Stomach (tissue), 9 donors: ENCODE data around the gene SYT3. TPM values are rescaled to one million over a fixed set of nuclear protein-coding genes. Genes with fewer than 3 reads are reported as not detected.
"Not testable (repeated sequence)": the region's sequence is repeated elsewhere in the genome, so short reads cannot be mapped to it uniquely, and the experiment has no call there.

Experiments used
- DNase-seq, 2 donors: peaks; one replicate each; pipeline versions ENCODE4 v3.0.0 to v3.0.0-alpha.2; 2013 to 2019
- H3K27ac ChIP-seq, 5 donors: fragments of 200-600 bp in 4 of 5; sonication (generic) in 4 of 5; one replicate each; pipeline ENCODE4 v1.5.1; 2013 to 2019; ENCODE audit warnings: mild to moderate bottlenecking in 1 of 5, moderate library complexity in 1 of 5
- H3K27me3 ChIP-seq, 3 donors: fragments of 200-600 bp; sonication (generic); one replicate each; pipeline ENCODE4 v1.5.1; 2017 to 2019; ENCODE audit warnings: mixed run types in 1 of 3
- H3K36me3 ChIP-seq, 4 donors: fragments of 200-600 bp; sonication (generic); 1 replicate in 3 of 4; 2 replicates in 1 of 4; pipeline ENCODE4 v1.5.1; 2016 to 2019
- H3K4me1 ChIP-seq, 4 donors: fragments of 200-600 bp; sonication (generic); one replicate each; pipeline ENCODE4 v1.5.1; 2016 to 2019
- H3K4me3 ChIP-seq, 4 donors: fragments of 200-600 bp; sonication (generic) in 3 of 4; one replicate each; pipeline ENCODE4 v1.5.1; 2016 to 2019; ENCODE audit warnings: mild to moderate bottlenecking in 1 of 4
- H3K9me3 ChIP-seq, 4 donors: fragments of 200-600 bp; sonication (generic); one replicate each; pipeline ENCODE4 v1.5.1; 2016 to 2019
- EP300 ChIP-seq: sonication (generic); formaldehyde crosslinking; IDR thresholded peaks from one replicate; pipeline ENCODE4 v1.6.1; 2017; ENCODE audit warnings: antibody characterized with exemption
- POLR2A ChIP-seq, 4 donors: fragments of 450-650 bp; IDR thresholded peaks; one replicate each; pipeline ENCODE4 v1.6.1; 2016; ENCODE audit warnings: antibody characterized with exemption in 4 of 4, control low read depth in 2 of 4, mild to moderate bottlenecking in 1 of 4, moderate library complexity in 1 of 4
- POLR2AphosphoS5 ChIP-seq, 3 donors: sonication (generic); formaldehyde crosslinking; IDR thresholded peaks; one replicate each; pipeline ENCODE4 v1.6.1; 2016; ENCODE audit warnings: antibody characterized with exemption in 3 of 3
- WGBS, 5 donors: extraction: QIAGEN DNeasy Blood & Tissue Kit in 3 of 5; methylation state at CpG; one replicate each; pipeline versions ENCODE4 v1.1.5 to v1.1.7; 2013 to 2018; 5-methylcytosine and 5-hydroxymethylcytosine counted together
- intact Hi-C: fragments of 100-400 bp; cut with DNase I; formaldehyde crosslinking; loops from one replicate; pipeline ENCODE4 v1.15.1; 2023; ENCODE audit warnings: low total_unique reads
- polyA plus RNA-seq, 3 donors: library from polyadenylated mRNA; stranded (reverse); fragments of 200-250 nt; gene quantifications; one replicate each; pipeline ENCODE4 v1.2.3, GENCODE V29; 2013
- total RNA-seq, 5 donors: library from RNA; depleted of rRNA; stranded (reverse); fragments of >200 nt; gene quantifications; one replicate each; pipeline versions ENCODE4 v1.1.0 to v1.2.3, GENCODE V29; 2014 to 2016
- TF ChIP-seq, protein P1 (sequence below), 7 experiments: fragments of 450-650 bp in 4 of 7; fragments of 200-600 bp in 3 of 7; sonication (generic) in 3 of 7; IDR thresholded peaks; one replicate each; pipeline ENCODE4 v1.5.1; 2016 to 2019; ENCODE audit warnings: antibody characterized with exemption in 7 of 7, control low read depth in 2 of 7, mild to moderate bottlenecking in 1 of 7
- donor health status: healthy with polysubstance abuse.
- donor health status: Bipolar disorder and iron deficiency.
- donor health status: healthy.

Gene SYT3
- total and polyA plus RNA-seq, 8 donors: 0.13 to 1.3 (median 0.14) TPM; not detected in 5

- H3K4me1 ChIP-seq: no peaks in the 10 kb centered on the region
- WGBS, 5 donors: 91 to 97% (median 92%) methylated on average over 6 of the region's 6 CpGs
- H3K9me3 ChIP-seq: no peaks in the 10 kb centered on the region
- DNase-seq: no peak
- intact Hi-C loops: no loop called here
- no peaks in the 10 kb centered on the region for H3K36me3 ChIP-seq
- H3K4me3 ChIP-seq: no peak overlapping the region
- no peak overlapping the region for H3K27ac ChIP-seq
- TF ChIP-seq POLR2A (IDR thresholded peaks at IDR 0.05) (no peak), POLR2AphosphoS5 (IDR thresholded peaks at IDR 0.05) (no peak), EP300 (no peak)
- TF ChIP-seq, protein P1, sequence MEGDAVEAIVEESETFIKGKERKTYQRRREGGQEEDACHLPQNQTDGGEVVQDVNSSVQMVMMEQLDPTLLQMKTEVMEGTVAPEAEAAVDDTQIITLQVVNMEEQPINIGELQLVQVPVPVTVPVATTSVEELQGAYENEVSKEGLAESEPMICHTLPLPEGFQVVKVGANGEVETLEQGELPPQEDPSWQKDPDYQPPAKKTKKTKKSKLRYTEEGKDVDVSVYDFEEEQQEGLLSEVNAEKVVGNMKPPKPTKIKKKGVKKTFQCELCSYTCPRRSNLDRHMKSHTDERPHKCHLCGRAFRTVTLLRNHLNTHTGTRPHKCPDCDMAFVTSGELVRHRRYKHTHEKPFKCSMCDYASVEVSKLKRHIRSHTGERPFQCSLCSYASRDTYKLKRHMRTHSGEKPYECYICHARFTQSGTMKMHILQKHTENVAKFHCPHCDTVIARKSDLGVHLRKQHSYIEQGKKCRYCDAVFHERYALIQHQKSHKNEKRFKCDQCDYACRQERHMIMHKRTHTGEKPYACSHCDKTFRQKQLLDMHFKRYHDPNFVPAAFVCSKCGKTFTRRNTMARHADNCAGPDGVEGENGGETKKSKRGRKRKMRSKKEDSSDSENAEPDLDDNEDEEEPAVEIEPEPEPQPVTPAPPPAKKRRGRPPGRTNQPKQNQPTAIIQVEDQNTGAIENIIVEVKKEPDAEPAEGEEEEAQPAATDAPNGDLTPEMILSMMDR (IDR thresholded peaks at IDR 0.05): no peak
- H3K27me3 ChIP-seq: peaks cover 0 to 13% (median 5%) of the 10 kb centered on the region in 3 donors
Measured at GRCh38 chr19:50580240-50580639, 59.4 kb downstream of the SYT3 start.

GRCh38 chr19:50576769-50577168 lies 62.9 kb downstream of the SYT3 start:
- WGBS, 5 donors: 72 to 78% (median 75%) methylated on average over 3 of the region's 3 CpGs; no CpG with 5 or more reads in 1 of the 5 donors
- H3K4me1 ChIP-seq, intact Hi-C loops, H3K9me3 ChIP-seq, DNase-seq, H3K4me3 ChIP-seq, H3K27ac ChIP-seq, H3K36me3 ChIP-seq: not testable (repeated sequence)
- H3K27me3 ChIP-seq: peaks cover 0 to 23% (median 0%) of the 10 kb centered on the region in 3 donors

GRCh38 chr19:50573741-50574461 lies 65.8 kb downstream of the SYT3 start:
- Histone ChIP-seq H3K4me1 (no peaks in the 10 kb centered on the region), H3K36me3 (no peaks in the 10 kb centered on the region), H3K27ac (no peak overlapping the region), H3K9me3 (no peaks in the 10 kb centered on the region), H3K27me3 (peaks cover 0 to 47% (median 6%) of the 10 kb centered on the region in 3 donors), H3K4me3 (no peak overlapping the region)
- intact Hi-C loops: no loop called here
- TF ChIP-seq POLR2A (IDR thresholded peaks at IDR 0.05): no peak
- no peak for TF ChIP-seq POLR2AphosphoS5 (IDR thresholded peaks at IDR 0.05)
- TF ChIP-seq EP300: no peak
- TF ChIP-seq, protein P1 (IDR thresholded peaks at IDR 0.05): no peak
- no peak for DNase-seq
- WGBS, 5 donors: 75 to 82% (median 78%) methylated on average over 13 of the region's 13 CpGs

Other genes starting within 250 kb of the SYT3 start
- 10 to 100 TPM in 1 of 5 donors, under 1 TPM in 2, not detected in 2; 0.55 to 53.3 (median 0.58) TPM for gene SPIB, start 220.9 kb downstream of the SYT3 start, total RNA-seq
- 1 to 10 TPM in 1 of 3 donors, under 1 TPM in 2; 0.19 to 1.9 (median 0.31) TPM for gene SPIB, start 220.9 kb downstream of the SYT3 start, polyA plus RNA-seq
- not detected for gene MYBPC2, start 207.0 kb downstream of the SYT3 start, total RNA-seq
- under 1 TPM in 2 of 3 donors, not detected in 1; 0.10 to 0.31 TPM for gene MYBPC2, start 207.0 kb downstream of the SYT3 start, polyA plus RNA-seq
- 100 to 1,000 TPM in 1 of 5 donors, 10 to 100 TPM in 4; 30.8 to 284 (median 61.5) TPM for gene EMC10, start 163.4 kb downstream of the SYT3 start, total RNA-seq
- gene EMC10, start 163.4 kb downstream of the SYT3 start, polyA plus RNA-seq: 10 to 100 TPM; 33.5 to 63.2 (median 53.7) TPM
- under 1 TPM in 3 of 5 donors, not detected in 2; 0.55 to 0.87 (median 0.58) TPM for gene GARIN5A, start 163.0 kb downstream of the SYT3 start, total RNA-seq
- gene GARIN5A, start 163.0 kb downstream of the SYT3 start, polyA plus RNA-seq: 1 to 10 TPM; 1.9 to 3.1 (median 2.1) TPM
- gene JOSD2, start 128.7 kb downstream of the SYT3 start, total RNA-seq: 10 to 100 TPM in 3 of 5 donors, 1 to 10 TPM in 1, not detected in 1; 9.9 to 61.0 (median 14.5) TPM
- gene JOSD2, start 128.7 kb downstream of the SYT3 start, polyA plus RNA-seq: 10 to 100 TPM; 68.4 to 79.4 (median 68.5) TPM
- not detected for gene ASPDH, start 126.0 kb downstream of the SYT3 start, total RNA-seq
- not detected for gene ASPDH, start 126.0 kb downstream of the SYT3 start, polyA plus RNA-seq
- 1 to 10 TPM in 3 of 5 donors, under 1 TPM in 1, not detected in 1; 0.45 to 4.4 (median 2.2) TPM for gene LRRC4B, start 71.4 kb downstream of the SYT3 start, total RNA-seq
- gene LRRC4B, start 71.4 kb downstream of the SYT3 start, polyA plus RNA-seq: 1 to 10 TPM; 1.2 to 1.5 (median 1.5) TPM
- gene C19orf81, start 9.6 kb upstream of the SYT3 start, total RNA-seq: not detected
- gene C19orf81, start 9.6 kb upstream of the SYT3 start, polyA plus RNA-seq: 1 to 10 TPM in 1 of 3 donors, not detected in 2; 2.3 TPM
- 1 to 10 TPM in 1 of 5 donors, not detected in 4; 1.5 TPM for gene SHANK1, start 79.9 kb upstream of the SYT3 start, total RNA-seq
- 1 to 10 TPM in 1 of 3 donors, under 1 TPM in 2; 0.15 to 1.2 (median 0.15) TPM for gene SHANK1, start 79.9 kb upstream of the SYT3 start, polyA plus RNA-seq
- 10 to 100 TPM in 2 of 5 donors, 1 to 10 TPM in 1, under 1 TPM in 1, not detected in 1; 0.89 to 33.9 (median 12.2) TPM for gene CLEC11A, start 83.5 kb upstream of the SYT3 start, total RNA-seq
- gene CLEC11A, start 83.5 kb upstream of the SYT3 start, polyA plus RNA-seq: 1 to 10 TPM; 4.3 to 7.0 (median 6.9) TPM
- not detected for gene GPR32, start 130.6 kb upstream of the SYT3 start, total RNA-seq
- gene GPR32, start 130.6 kb upstream of the SYT3 start, polyA plus RNA-seq: not detected
- not detected for gene ACP4, start 150.5 kb upstream of the SYT3 start, total RNA-seq
- not detected for gene ACP4, start 150.5 kb upstream of the SYT3 start, polyA plus RNA-seq
- gene KLK1, start 183.9 kb upstream of the SYT3 start, total RNA-seq: 10 to 100 TPM in 1 of 5 donors, 1 to 10 TPM in 1, not detected in 3; 4.1 to 55.0 TPM
- 10 to 100 TPM in 1 of 3 donors, 1 to 10 TPM in 2; 6.0 to 12.8 (median 6.9) TPM for gene KLK1, start 183.9 kb upstream of the SYT3 start, polyA plus RNA-seq
- gene KLK15, start 193.7 kb upstream of the SYT3 start, total RNA-seq: not detected
- gene KLK15, start 193.7 kb upstream of the SYT3 start, polyA plus RNA-seq: not detected
- 100 to 1,000 TPM in 1 of 5 donors, 10 to 100 TPM in 1, not detected in 3; 46.9 to 134 TPM for gene KLK3, start 215.0 kb upstream of the SYT3 start, total RNA-seq
- not detected for gene KLK3, start 215.0 kb upstream of the SYT3 start, polyA plus RNA-seq
- gene KLK2, start 233.6 kb upstream of the SYT3 start, total RNA-seq: 10 to 100 TPM in 1 of 5 donors, not detected in 4; 94.6 TPM
- gene KLK2, start 233.6 kb upstream of the SYT3 start, polyA plus RNA-seq: not detected